ENCODE data around the gene ATP2A3. TPM values are rescaled to one million over a fixed set of nuclear protein-coding genes. Genes with fewer than 3 reads are reported as not detected.

The ATP2A3 gene
- total and polyA plus RNA-seq, 4 donors: 16.6 to 64.6 (median 25.5) TPM

DNA sequence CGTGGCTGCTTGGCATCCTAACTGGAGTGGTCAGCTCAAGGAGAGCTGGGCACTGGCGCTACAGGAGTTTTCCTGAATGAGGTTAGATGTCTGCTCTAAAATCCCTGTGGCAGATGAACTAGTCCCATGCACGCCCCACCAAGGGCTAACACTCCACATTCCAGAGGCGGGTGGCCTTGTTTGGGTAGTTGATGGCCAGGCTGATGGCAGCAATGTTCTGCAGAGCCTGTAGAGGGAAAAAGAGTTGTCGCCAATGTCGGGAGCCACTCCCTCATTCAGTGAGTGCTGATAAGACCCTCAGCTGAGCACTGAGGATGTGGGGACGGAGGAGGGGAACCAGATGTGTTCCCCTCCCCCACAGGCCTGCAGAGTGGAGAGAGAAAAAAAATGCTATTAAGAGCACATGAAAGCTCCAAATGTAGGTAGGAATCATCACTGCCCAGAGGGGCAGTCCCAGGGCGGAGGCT, 42.5 kb upstream of the ATP2A3 start:
- WGBS, 2 donors: 68 to 71% methylated on average over 8 of the region's 8 CpGs
- peaks cover 0 to 38% (median 6%) of the 10 kb centered on the region in 5 donors for H3K4me1 ChIP-seq (ENCODE audit: control insufficient read depth in 5 of 5, insufficient read depth in 5 of 5, low read length in 5 of 5)
- no peak for TF ChIP-seq CTCF (IDR thresholded peaks at IDR 0.05; ENCODE audit: control extremely low read depth, extremely low read depth)
- H3K36me3 ChIP-seq (ENCODE audit: control insufficient read depth in 4 of 4, insufficient read depth in 4 of 4, low read length in 4 of 4): peaks cover 14 to 37% (median 24%) of the 10 kb centered on the region in 4 donors
- DNase-seq (peak; percentile 44 to 70 (median 50)), ATAC-seq (ENCODE audit: insufficient read depth, low FRiP score) (no peak)
- H3K9me3 ChIP-seq (ENCODE audit: control insufficient read depth in 4 of 4, insufficient read depth in 3 of 4, low read length in 3 of 4): no peaks in the 10 kb centered on the region
- no peak overlapping the region for H3K4me3 ChIP-seq
- no peak overlapping the region for H3K9ac ChIP-seq (ENCODE audit: insufficient read depth in 1 of 2, low read length in 2 of 2)
- peak overlapping the region in 1 of 2 donors; percentile 23 for H3K27ac ChIP-seq (ENCODE audit: low read depth in 1 of 2, low read length in 1 of 2)
- H3K27me3 ChIP-seq (ENCODE audit: control insufficient read depth in 3 of 3, insufficient read depth in 3 of 3, low read length in 2 of 3): no peaks in the 10 kb centered on the region

GRCh38 chr17:4006165-4006589, 41.9 kb upstream of the ATP2A3 start:
- WGBS, 2 donors: 72 to 81% methylated on average over 12 of the region's 12 CpGs
- no peak for TF ChIP-seq CTCF (IDR thresholded peaks at IDR 0.05; ENCODE audit: control extremely low read depth, extremely low read depth)
- DNase-seq: no peak
- Histone ChIP-seq H3K4me1 (ENCODE audit: control insufficient read depth in 5 of 5, insufficient read depth in 5 of 5, low read length in 5 of 5) (peaks cover 0 to 38% (median 6%) of the 10 kb centered on the region in 5 donors), H3K27ac (ENCODE audit: low read depth in 1 of 2, low read length in 1 of 2) (peak overlapping the region in 1 of 2 donors; percentile 55), H3K4me3 (no peak overlapping the region), H3K36me3 (ENCODE audit: control insufficient read depth in 4 of 4, insufficient read depth in 4 of 4, low read length in 4 of 4) (peaks cover 14 to 36% (median 23%) of the 10 kb centered on the region in 4 donors), H3K27me3 (ENCODE audit: control insufficient read depth in 3 of 3, insufficient read depth in 3 of 3, low read length in 2 of 3) (peaks cover 0 to 3% (median 0%) of the 10 kb centered on the region in 3 donors), H3K9me3 (ENCODE audit: control insufficient read depth in 4 of 4, insufficient read depth in 3 of 4, low read length in 3 of 4) (no peaks in the 10 kb centered on the region), H3K9ac (ENCODE audit: insufficient read depth in 1 of 2, low read length in 2 of 2) (no peak overlapping the region)
- no peak for ATAC-seq (ENCODE audit: insufficient read depth, low FRiP score)

GRCh38 chr17:4005296-4006164, 41.3 kb upstream of the ATP2A3 start:
- H3K36me3 ChIP-seq (ENCODE audit: control insufficient read depth in 4 of 4, insufficient read depth in 4 of 4, low read length in 4 of 4): peaks cover 14 to 36% (median 23%) of the 10 kb centered on the region in 4 donors
- no peak overlapping the region for H3K4me3 ChIP-seq
- no peaks in the 10 kb centered on the region for H3K9me3 ChIP-seq (ENCODE audit: control insufficient read depth in 4 of 4, insufficient read depth in 3 of 4, low read length in 3 of 4)
- no peak overlapping the region for H3K27ac ChIP-seq (ENCODE audit: low read depth in 1 of 2, low read length in 1 of 2)
- H3K4me1 ChIP-seq (ENCODE audit: control insufficient read depth in 5 of 5, insufficient read depth in 5 of 5, low read length in 5 of 5): peaks cover 0 to 38% (median 6%) of the 10 kb centered on the region in 5 donors
- ATAC-seq (ENCODE audit: insufficient read depth, low FRiP score) (no peak), DNase-seq (no peak)
- WGBS, 2 donors: 90 to 92% methylated on average over 22 of the region's 22 CpGs
- peaks cover 0 to 3% (median 0%) of the 10 kb centered on the region in 3 donors for H3K27me3 ChIP-seq (ENCODE audit: control insufficient read depth in 3 of 3, insufficient read depth in 3 of 3, low read length in 2 of 3)
- no peak for TF ChIP-seq CTCF (IDR thresholded peaks at IDR 0.05; ENCODE audit: control extremely low read depth, extremely low read depth)
- H3K9ac ChIP-seq (ENCODE audit: insufficient read depth in 1 of 2, low read length in 2 of 2): no peak overlapping the region

Measured in lung (tissue), 12 donors.